ENCODE measurements around the gene WDR45B.

- TF ChIP-seq CTCF (IDR thresholded peaks at IDR 0.05) (no peak), EZH2 (IDR thresholded peaks at IDR 0.05; ENCODE audit: borderline replicate concordance, insufficient read depth, low read depth, low read length, poor library complexity, severe bottlenecking) (no peak)
Observed at GRCh38 chr17:82689077-82689476, 40.8 kb upstream of the WDR45B start.
